ENCODE results near the gene NPTN. TPM values are rescaled to one million over a fixed set of nuclear protein-coding genes. Genes with fewer than 3 reads are reported as not detected.

The NPTN gene
- total RNA-seq, 1 experiment from 2014 or later = 90.9 TPM

GRCh38 chr15:73539212-73540128 lies 93.7 kb downstream of the NPTN start:
- ChIA-PET CTCF (interaction anchor here (0.7 kb wide), 2 partner anchors 135 to 788 kb away, joined by 3 read pairs; no protein-coding TSS in a partner anchor), POLR2A (no interaction called here), RAD21 (ENCODE audit: low non-redundant PET in 1 of 2, low total read pairs in 2 of 2, uncharacterized antibody in 2 of 2, unreplicated experiment in 2 of 2) (interaction anchor here in 1 of 2 experiments (0.6 kb wide), 1 partner anchor 95 kb away, joined by 3 read pairs; no protein-coding TSS in a partner anchor)
- no peaks in the 10 kb centered on the region for H3K27me3 ChIP-seq (ENCODE audit: insufficient read depth, low read length)
- TF ChIP-seq MAX (IDR thresholded peaks at IDR 0.05) = no peak
- TF ChIP-seq ZBTB33 (IDR thresholded peaks at IDR 0.05; ENCODE audit: extremely low read depth, insufficient replicate concordance, low read length) = no peak
- no peak for TF ChIP-seq JUND (IDR thresholded peaks at IDR 0.05)
- no peak for TF ChIP-seq ZNF274 (IDR thresholded peaks at IDR 0.05; ENCODE audit: low read depth, low read length)
- no peak for TF ChIP-seq TCF7L2 (IDR thresholded peaks at IDR 0.05; ENCODE audit: borderline replicate concordance, extremely low read depth, insufficient read depth, insufficient read length)
- no peak for TF ChIP-seq SRF (IDR thresholded peaks at IDR 0.05; ENCODE audit: low read depth)
- TF ChIP-seq ELF1 (IDR thresholded peaks at IDR 0.05; ENCODE audit: borderline replicate concordance, low read depth) = no peak
- no peak for TF ChIP-seq EZH2phosphoT487 (IDR thresholded peaks at IDR 0.05; ENCODE audit: borderline replicate concordance)
- TF ChIP-seq CEBPB (IDR thresholded peaks at IDR 0.05; ENCODE audit: low read depth) = peak; percentile 51; the same call in 1 of the 2 replicates
- no peak for TF ChIP-seq CBX3 (IDR thresholded peaks at IDR 0.05; ENCODE audit: low read depth)
- no peak for TF ChIP-seq EGR1 (IDR thresholded peaks at IDR 0.05; ENCODE audit: low read depth)
- peak; percentile 25; the same call in 1 of the 2 replicates for TF ChIP-seq RAD21 (IDR thresholded peaks at IDR 0.05; ENCODE audit: low read depth)
- TF ChIP-seq ATF3 (IDR thresholded peaks at IDR 0.05) = no peak
- no peak for TF ChIP-seq SIN3A (IDR thresholded peaks at IDR 0.05; ENCODE audit: low read depth)
- no peak for TF ChIP-seq SP1 (IDR thresholded peaks at IDR 0.05; ENCODE audit: low read depth)
- TF ChIP-seq, protein P1, sequence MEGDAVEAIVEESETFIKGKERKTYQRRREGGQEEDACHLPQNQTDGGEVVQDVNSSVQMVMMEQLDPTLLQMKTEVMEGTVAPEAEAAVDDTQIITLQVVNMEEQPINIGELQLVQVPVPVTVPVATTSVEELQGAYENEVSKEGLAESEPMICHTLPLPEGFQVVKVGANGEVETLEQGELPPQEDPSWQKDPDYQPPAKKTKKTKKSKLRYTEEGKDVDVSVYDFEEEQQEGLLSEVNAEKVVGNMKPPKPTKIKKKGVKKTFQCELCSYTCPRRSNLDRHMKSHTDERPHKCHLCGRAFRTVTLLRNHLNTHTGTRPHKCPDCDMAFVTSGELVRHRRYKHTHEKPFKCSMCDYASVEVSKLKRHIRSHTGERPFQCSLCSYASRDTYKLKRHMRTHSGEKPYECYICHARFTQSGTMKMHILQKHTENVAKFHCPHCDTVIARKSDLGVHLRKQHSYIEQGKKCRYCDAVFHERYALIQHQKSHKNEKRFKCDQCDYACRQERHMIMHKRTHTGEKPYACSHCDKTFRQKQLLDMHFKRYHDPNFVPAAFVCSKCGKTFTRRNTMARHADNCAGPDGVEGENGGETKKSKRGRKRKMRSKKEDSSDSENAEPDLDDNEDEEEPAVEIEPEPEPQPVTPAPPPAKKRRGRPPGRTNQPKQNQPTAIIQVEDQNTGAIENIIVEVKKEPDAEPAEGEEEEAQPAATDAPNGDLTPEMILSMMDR (IDR thresholded peaks at IDR 0.05 in 2 of 3, conservative IDR thresholded peaks at IDR 0.05 in 1 of 3; ENCODE audit: borderline replicate concordance in 1 of 3, insufficient read depth in 1 of 3, low read depth in 2 of 3, low read length in 2 of 3) = no peak
- no peak for TF ChIP-seq YY1 (IDR thresholded peaks at IDR 0.05; ENCODE audit: extremely low read depth, insufficient replicate concordance, low read depth, low read length)
- H2AFZ ChIP-seq (ENCODE audit: low read depth, low read length, poor library complexity, severe bottlenecking) = no peak overlapping the region
- H3K9me2 ChIP-seq (ENCODE audit: insufficient read depth) = 0 out of 2 replicates have a peak, but pooled peaks cover 3% of the 10 kb centered on the region
- BruUV-seq (replicated peaks) = no TSS peak
- ATAC-seq = peak; percentile 57
- H3K27ac ChIP-seq (ENCODE audit: low read depth, low read length) = no peak overlapping the region
- H4K20me1 ChIP-seq (ENCODE audit: insufficient read depth) = no peaks in the 10 kb centered on the region
- intact Hi-C loops (cut with micrococcal nuclease) = no loop called here
- H3K79me2 ChIP-seq (ENCODE audit: insufficient read depth, low read length) = no peaks in the 10 kb centered on the region
- no peak overlapping the region for H3K4me3 ChIP-seq (replicated peaks in 1 of 2; ENCODE audit: low read depth in 1 of 2, low read length in 2 of 2)
- H3K36me3 ChIP-seq (ENCODE audit: control insufficient read depth in 1 of 2, insufficient read depth in 2 of 2, low read length in 2 of 2) = no peaks in the 10 kb centered on the region
- H3K4me2 ChIP-seq (ENCODE audit: low read length) = peak overlapping the region; percentile 31; the same call in 1 of the 2 replicates
- H3K9ac ChIP-seq (ENCODE audit: low read length) = no peak overlapping the region
- H3K9me3 ChIP-seq (ENCODE audit: control insufficient read depth in 1 of 2, insufficient read depth in 1 of 2, low read depth in 1 of 2, low read length in 2 of 2) = no peaks in the 10 kb centered on the region
- H3K4me1 ChIP-seq (ENCODE audit: control insufficient read depth in 1 of 2, insufficient read depth in 2 of 2, low read length in 2 of 2) = peaks cover 10 to 12% of the 10 kb centered on the region in 2 experiments
- no peak for DNase-seq (ENCODE audit: low read depth, low spot score)

All from HCT116 (cell line).